HG02759 (cell line): ENCODE results near the gene PDE8A.
"Not testable (repeated sequence)": the region's sequence is repeated elsewhere in the genome, so short reads cannot be mapped to it uniquely, and the experiment has no call there.

Experiments
- ATAC-seq: cut with Tn5 transposase; IDR thresholded peaks from one replicate; pipeline ENCODE4 v1.9.1; 2021; ENCODE audit warnings: mild to moderate bottlenecking, moderate library complexity; ENCODE audit not compliant: unreplicated experiment

The PDE8A gene

DNA sequence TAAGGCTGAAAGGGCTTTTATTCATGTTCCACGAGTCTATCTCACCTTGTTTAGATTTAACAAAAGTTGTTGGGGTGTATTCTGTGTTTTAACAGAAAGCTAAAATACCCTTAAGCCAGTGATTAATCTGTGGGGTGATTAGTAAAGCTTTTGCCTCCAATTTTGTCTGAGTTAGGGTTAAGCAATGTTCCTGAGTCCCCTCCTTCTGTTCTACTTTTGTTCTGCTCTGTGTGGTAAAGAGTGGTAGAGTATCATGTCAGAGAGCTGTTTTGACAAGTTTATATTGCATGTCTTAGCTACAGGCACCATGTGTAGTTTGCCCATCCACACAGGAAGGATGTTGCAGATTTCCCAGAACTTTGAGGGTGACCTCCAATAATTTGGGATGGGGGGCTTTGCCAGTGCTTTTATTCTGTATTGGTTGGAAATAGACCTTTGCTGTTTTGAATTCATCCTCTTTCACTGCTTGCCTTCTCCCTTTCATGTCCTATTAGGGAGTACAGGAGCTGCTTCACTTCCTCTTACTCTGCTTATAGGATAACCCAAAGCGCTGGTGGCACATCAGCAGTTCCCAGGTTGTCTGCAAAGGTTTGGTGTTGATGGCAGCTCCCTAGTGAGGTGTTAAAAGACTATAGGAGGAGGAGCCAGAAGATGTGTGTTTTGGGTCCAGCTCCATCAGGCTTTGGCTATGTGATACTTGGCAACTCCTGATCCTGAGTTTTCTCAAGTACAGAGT lies 7.4 kb downstream of the PDE8A start:
- ATAC-seq = no peak

DNA sequence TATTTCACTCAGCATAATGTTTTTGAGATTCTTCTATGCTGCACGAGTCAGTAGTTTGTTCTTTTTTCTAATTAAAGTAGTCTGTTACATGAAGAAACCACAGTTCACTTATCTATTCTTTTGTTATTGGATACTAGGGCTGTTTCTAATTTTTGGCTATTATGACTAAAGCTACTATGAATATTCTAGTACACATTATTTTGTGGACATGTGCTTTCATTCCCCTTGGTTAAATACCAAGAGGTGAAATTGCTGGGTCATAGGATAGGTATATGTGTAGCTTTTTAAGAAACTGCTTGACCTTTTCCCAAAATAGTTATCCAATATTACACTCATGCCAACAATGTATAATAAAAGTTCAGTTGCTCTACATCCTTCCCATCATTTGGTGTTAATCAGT lies 8.9 kb downstream of the PDE8A start:
- no peak for ATAC-seq

DNA sequence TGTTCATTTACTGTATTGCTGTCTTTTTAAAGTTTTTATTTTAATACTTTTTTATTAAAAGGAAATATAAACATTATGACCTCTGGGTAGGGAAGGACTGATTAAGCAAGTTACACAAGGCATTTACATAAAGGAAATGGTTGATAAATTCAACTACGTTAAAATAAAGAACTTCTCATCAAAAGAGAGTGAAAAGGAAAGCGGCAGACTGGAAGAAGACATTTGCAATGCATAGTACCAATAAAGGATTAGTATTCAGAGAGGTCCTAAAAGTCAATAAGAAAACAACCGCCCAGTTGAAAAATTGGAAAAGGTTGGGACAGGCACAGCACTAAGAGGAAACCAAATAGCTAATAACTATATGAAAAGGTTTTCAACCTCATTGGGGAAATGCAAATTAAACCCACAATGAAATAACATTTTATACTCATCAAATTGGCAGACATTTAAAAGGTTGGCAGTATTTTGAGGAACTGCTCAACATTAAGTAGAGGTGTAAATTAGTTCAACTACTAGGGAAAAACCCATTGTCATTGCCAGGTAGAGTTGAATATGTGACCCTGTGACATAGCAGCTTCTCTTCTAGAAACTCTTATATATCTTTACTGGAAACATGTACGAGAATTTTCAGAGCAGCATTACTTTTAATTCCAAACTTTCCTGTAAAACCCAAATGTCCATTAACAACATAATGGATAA lies 9.5 kb downstream of the PDE8A start:
- no peak for ATAC-seq

DNA sequence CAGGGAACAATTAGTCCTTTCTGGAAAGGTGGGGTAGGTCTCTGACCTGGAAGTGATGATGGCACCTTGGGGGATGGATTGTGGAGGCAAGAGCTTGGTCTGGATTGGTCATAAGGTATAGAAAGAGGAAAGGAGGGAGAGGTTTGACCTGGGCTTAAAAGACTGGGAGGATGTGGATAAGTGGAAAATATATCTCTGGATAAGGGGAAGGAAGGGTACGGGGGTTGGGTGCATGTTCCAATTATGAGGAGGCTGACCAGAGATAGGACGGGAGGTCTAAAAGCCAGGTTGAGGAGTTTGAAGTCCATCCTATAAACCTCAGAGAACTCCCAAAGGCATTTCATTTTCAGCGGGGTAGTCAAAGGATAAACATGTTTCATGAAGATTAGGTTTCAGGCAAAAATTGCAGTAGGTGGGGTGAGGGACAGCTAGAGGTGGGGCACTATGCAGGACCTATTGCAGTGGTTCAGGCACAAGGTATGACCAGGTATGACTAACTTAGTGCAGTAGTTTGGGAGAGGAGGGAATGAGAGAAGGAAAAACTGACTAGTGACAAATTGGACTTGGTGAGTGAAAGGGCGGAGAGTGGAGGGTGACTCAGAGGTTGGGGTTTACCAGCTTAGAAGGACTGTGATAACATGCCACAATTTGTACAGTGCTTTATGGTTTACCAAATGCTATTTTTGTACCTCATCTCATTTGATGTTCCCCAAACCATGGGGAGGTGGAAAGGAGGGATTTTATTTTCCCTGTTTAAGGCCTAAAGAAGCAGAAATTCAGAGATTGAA lies 10.7 kb downstream of the PDE8A start:
- ATAC-seq = no peak

DNA sequence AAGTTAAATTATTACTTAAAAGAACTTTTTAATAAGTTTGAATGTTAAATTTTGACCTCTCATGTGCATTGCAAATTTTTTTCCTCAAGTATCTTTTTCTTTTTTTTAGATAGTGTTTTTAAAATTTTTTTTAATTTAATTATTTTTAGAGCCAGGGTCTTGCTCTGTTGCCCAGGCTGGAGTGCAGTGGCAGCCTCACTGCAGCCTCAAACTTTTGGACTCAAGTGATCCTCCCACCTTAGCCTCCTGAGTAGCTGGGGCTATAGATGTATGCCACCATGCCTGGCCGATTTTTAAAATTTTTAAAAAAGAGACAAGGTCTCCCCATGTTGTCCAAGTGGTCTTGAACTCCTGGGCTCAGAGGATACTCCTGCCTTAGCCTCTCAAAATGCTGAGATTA lies 14.4 kb downstream of the PDE8A start:
- no peak for ATAC-seq

DNA sequence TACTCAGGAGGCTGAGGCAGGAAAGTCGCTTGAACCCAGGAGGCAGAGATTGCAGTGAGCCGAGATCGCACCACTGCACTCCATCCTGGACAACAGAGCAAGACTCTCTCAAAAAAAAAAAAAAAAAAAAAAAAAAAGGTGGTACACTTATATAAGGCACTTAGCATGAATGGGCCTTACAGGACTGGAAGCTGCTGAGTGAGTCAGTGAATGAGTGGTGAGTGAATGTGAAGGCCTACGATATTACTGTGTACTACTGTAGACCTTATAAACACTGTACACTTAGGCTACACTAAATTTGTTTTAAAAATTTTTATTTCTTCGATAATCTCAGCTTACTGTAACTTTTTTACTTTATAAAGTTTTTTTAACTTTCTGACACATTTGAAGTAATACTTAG lies 15.1 kb downstream of the PDE8A start:
- not testable (repeated sequence) for ATAC-seq

DNA sequence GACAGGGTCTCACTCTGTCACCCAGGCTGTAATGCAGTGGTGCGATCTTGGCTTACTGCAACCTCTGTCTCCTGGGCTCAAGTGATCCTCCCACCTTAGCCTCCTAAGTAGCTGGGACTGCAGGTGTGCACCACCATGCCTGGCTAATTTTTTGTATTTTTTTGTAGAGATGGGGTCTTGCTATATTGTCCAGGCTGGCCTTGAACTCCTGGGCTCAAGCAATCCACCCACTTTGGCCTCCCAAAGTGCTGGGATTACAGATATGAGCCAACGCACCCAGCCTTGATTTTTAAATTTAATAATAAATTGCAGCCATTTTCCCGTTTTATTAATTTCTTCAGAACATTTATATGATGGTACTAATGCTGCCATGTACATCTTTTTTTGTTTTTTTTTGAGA lies 15.6 kb downstream of the PDE8A start:
- not testable (repeated sequence) for ATAC-seq

DNA sequence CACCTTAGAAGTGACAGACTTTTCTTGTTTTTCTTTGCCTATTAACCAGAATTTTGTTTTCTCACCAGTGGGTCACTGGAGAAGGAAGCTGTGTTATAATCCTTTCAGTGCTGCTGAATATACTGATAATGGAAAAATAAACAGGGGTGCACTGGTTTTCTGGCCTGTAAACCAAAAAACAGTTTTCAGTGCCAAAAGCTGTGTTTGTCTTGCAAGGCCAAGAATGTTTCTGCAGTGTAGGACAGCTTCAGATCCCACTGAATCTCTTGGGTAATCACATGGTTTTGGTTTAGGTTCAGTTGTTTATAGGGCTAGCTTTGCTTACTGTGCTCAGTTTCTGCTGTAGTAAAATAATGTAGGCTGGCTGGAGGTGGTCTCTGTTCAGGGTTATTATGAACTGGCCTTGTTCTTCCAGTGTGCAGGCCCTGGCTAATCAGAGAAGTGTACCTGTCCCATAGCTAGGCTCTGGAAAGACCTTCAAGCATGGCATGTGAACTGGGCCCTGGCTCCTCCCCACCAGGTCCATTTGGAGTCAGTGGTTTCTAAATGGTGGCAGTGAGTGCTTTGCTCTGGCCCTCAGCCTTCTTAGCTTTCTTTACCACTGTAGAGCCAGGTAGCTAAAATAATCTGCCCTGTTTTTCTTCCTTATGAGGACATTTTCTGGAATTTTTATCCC lies 18.7 kb downstream of the PDE8A start:
- no peak for ATAC-seq

DNA sequence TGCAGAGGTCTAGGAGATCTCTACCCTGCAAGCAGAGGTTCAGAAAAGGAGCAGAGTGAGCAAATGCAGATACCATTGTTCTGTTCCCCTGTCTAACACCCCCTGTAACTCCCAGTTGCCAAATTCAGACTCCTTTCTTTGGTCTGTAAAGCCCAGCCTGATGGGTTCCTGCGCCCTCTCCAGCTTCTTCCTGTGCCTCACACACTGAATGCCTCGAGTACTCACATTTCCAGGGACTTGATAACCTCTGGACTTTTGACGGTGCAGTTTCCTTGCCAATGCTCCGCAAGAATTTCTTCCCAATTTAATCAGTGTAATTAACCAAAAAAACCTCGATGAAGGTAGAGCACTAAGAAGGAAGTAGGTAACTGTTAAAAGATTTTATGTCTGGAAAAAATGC lies 19.3 kb downstream of the PDE8A start:
- no peak for ATAC-seq

DNA sequence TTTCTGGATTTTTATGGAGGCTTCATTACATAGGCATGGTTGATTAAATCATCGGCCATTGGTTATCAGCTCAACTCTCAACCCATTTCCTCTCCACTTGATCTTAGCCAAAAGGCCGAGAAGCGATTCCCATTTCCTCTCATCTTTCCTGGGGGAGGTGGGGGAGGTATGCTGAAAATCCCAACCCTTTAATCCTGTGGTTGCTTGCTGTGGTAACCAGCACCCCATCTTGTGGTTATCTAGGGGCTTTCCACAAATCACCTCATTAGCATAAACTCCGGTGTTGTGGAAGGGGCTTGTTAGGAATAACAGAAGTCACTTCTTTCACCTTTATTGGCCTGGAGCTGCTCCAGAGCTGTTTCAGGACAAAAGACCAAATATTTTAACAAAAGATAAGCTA lies 20.9 kb downstream of the PDE8A start:
- no peak for ATAC-seq

DNA sequence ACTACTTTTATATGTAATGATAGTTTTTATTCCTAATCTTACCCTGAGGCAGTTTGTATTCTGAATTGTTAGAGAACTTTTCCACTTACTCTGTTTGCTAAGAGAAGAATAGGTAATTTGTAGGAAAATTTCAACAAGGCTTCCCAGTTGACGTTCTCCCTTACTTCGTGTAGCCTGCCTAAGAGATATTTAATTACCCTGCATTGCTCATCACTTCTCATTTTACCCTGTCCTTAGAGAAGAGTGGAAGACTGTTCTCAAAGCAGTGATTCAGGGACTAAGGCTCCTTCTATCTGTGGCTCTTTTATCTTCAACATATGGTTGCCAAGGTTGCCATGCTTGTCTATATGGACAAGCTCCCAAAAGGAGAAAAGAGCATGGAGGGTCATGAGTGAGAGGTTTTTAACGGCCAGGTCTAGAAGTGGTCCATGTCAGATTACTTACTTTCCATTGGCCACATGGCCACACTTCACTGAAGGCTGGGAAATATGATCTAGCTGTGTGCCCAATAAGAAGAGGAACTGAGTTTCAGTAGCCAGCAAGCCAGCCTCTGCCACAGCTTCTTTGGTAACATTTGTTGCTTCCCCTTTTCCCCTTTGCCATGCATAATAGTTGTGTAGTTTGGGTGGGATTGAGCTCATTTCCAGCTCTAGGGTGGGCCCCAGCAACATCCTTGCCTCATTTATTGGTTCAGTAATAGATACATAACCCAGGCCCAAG lies 22.1 kb downstream of the PDE8A start:
- ATAC-seq = no peak

DNA sequence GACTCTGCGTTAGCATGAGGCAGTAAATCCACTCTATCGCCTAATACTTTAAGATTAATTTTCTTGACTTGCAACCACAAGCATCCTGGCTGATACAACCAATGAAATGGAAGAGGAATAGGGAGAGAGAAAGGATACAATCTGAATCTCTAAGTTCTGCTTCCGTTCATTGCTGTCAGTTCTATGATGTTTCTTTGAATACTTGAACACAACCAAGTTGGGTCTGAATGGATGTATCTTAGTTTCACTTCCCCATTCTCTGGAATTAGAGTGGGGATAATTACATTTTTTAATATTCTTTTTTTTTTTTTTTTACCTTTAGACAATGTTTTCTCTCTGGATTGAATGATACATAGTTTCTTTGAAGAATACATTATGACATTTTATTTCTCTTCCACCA lies 22.9 kb downstream of the PDE8A start:
- no peak for ATAC-seq

DNA sequence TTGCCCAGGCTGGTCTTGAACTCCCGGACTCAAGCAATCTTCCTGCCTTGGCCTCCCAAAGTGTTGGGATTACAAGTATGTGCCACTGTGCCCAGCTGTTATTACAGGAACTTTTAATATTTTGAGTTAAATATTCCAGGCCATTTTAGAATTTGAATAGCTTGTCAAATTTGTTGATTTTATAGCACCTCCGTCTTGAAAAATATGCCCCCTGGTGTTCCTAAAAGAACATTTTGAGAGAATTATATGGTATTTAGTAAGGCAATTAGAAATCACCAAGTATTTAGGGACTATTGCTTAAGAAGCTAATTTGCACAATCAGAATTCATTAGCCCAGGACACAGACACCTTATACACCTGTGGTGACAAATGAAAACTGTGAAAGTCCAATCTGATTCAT lies 23.7 kb downstream of the PDE8A start:
- ATAC-seq = no peak

DNA sequence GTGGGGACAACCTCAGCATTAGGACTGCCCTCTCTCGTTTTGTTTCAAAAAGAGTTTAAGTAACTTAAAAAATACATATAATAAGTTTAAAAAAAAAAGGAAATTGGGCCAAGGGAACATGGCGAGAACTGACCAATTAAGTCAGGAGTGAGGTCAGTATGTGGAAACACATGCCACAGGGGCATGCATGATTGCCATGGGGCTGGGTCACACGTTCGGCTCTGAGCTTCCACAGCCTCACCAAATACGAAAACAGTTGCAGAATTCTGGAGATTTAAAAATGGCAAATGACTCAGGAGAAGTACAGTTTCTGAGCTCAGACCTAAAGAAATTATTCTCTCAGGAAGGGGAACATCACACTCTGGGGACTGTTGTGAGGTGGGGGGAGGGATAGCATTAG lies 24.1 kb downstream of the PDE8A start:
- ATAC-seq = no peak

DNA sequence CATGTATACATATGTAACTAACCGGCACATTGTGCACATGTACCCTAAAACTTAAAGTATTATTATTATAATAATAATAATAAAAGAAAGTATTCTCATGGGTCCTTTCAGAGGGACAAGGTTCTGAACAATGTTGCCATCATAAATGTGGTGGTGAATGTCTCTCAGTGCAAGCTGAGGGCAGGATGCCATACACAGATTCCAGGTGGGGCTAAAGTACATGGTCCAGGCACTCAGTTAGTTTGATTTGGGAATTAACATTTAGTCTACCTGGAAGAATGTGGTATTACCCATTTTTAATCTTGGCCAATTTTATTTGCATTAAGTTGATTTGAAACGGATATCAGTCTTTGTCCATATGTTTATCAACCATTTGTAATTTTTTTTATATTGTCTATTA lies 24.5 kb downstream of the PDE8A start:
- ATAC-seq = no peak

DNA sequence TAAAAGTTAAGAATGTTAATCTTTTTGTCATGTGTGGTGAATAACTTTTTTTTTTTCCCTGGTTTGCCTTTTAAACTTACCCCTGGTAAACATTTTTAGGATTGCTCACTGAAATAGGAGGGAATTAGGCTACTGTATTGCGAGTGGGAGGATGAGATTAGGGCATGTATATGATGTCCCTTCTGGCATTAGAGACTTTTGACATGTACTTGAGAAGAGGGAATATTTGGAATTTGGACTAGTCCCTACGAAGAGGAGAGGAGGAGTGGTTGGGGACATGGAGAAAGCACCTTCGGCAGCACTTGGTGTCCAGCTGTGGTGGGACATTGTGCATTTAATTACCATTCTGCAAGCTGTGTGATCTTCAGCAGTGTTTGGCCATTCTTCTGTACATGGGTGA lies 25.0 kb downstream of the PDE8A start:
- no peak for ATAC-seq

DNA sequence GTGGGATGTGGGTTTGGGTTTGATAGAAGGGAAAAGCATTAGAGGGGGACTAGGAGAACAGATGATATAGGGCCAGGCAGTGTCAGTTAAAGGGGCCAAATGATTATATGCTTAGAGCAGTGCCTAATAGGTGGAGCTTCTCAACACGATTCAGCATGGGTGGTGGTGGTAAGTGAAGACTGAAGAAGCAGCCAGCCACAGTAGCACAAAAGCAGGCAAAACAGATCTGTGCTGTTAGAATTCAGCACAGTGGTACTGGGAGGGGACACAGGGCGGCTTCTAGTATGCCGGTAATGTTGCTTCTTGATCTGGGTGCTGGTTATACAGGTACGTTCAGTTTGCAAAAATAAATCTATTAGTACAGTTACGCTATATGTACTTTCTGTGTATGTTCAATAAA lies 25.5 kb downstream of the PDE8A start:
- ATAC-seq = no peak

DNA sequence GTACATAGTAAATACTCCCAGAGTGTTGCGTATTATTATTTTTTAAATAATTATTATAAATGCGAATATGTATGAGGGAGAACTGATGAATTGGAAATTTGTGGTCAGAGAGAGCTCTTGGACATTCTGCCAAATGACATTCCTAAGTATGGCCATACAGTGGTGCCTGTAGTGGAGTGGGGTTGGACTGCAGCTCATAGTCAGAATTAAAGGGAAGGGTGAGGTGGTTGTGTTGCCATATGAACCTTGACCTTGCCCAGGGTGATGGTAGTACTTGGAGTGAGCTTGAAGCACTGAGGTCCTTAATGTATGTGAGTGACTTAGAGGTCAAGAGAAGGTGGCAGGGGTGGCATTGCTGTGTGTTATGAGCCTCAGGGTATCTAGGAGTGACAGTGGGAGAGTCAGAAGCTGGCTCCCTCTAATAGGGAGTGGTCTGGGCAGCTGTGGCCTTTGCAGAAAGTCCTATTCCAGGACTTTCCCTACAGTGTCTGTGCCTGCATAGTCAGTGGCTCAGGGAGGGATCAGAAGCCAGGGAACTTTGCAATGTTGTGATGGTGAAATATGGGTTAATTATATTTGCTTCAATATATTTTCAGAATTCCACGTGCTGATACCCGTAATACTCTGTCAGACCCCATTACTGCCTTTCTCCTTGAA lies 26.2 kb downstream of the PDE8A start:
- ATAC-seq = no peak

DNA sequence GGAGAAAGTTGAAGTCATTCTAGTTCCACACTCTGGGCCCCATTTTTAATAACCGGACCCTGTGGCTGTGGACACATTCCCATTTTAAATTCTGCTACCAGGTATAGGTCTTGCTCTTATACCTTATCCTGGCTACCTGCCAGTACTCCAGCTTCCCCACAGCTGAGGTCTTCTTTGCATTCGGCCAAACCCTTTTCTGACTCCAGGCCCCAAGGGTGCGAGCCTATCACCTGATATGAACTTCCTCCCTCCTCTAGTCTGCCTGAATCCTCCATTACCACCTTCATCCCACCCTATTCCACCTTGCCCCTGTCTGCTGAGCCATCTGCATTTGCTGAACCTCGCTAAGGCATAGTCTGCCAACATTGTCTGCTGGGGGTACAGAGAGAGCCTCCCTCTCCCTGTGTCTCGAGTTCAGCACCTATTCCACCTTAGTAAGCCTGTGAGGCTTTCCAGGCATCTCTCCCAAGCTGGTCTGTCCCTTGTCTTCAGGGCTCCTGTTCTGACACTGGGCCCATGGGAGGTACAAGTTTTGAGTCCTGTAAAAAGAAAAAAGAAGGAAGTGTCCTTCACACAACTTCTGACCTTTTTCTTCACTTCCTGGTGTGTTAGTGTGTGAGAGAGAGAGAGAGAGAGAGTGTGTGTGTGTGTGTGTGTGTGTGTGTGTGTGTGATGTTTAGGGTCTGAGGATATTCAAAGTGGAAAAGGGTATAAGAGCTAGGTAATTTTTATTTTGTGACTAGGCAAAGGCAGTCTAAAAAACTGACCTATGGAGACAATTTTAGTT lies 27.0 kb downstream of the PDE8A start:
- ATAC-seq = no peak
